Epidermal melanocyte (primary cell): ENCODE results near the gene ZNF446.
"Not testable (repeated sequence)": the region's sequence is repeated elsewhere in the genome, so short reads cannot be mapped to it uniquely, and the experiment has no call there.

Source experiments
- DNase-seq: peaks from one replicate; pipeline ENCODE4 v3.0.0; 2011; ENCODE audit warnings: low spot score; ENCODE audit not compliant: insufficient read length

The ZNF446 gene

GRCh38 chr19:58475714-58476497, at the start of gene ZNF446:
TSS of gene ZNF446 (plus strand) at chr19:58476352. CDS start at chr19:58477219, 867 bp downstream.
- DNase-seq = peak; percentile 96

GRCh38 chr19:58428617-58429016, 47.5 kb upstream of the ZNF446 start:
- DNase-seq = no peak

DNA sequence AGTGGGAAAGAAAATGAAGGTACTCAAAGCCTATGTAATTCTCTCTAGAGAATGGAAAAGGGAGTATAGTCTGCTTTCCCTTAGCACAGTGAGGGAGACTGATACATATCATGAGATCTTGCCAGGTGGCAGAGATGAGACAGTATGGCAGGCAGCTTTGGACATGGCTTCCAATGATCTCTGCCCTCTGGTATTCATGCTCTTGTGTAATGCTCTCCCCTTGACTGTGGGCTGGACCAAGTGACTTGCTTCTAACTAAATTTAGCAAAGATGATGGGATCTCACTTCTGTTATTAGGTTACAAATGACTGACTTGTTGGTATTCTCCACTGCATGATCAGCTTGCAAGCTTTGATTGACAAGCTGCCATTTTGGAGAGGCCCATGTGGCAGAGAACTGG, 46.4 kb upstream of the ZNF446 start:
- no peak for DNase-seq

DNA sequence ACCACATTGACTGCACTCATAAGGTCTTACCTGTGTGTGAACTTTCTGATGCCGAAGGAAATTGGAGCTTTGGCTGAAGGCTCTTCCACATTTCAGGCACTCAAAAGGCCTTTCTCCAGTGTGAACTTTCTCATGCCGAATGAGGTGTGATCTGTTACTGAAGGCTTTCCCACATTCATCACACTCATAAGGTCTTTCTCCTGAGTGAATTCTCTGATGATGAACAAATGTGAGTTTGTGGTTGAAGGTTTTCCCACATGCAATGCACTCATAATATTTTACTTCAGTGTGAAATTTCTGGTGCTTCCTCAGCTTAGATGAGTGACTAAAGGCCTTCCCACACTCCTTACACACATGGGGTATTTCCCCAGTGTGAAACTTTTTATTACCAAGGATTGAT, 41.9 kb upstream of the ZNF446 start:
- DNase-seq = no peak

DNA sequence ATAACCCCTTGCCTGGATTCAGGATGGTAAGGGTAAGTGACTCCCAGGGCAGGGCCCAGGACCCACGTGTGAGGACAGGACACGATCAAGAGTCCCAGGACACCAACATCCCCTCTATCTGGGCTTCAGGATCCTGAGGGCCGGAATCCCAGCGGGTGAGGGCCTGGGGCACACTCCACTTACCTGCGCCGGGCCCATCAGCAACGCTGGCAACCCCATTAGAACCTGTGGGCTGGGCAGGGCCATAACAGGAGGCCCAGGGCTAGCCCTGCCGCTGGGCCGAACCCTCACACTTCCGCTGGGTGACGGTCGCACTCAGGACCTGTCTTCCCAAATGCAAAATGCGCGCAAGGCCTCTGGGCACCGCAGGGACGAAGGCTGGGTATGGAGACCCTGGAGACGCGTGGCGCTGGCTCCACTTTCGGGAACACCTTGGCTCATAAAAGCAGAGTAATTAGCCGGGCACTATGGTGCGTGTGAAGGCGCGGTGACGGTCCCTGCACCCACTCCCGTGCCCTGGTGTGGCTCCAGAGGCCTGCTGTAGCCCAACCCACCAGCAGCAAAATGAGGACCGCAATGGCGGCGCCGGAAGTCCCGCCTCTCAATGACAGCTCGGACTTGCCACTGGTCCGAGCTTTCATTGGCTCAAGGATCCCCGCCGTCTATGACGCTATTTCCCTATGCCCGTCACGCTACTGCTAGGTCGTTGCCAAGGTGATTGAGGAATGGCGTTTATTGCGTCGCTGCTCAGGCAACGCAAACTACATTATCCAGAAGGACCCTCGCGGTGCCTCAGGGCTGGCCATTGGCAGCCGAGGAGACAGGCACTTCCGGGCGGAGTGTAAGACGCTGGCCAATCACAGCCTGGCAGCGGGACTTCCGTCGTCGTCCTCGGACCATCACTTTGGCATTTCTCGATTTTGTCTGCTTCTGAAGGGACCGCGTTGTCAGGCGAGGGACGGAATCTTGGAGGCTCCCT, 36.3 kb upstream of the ZNF446 start, which contains the start of gene ZNF132:
Gene ZNF132 (minus strand): TSS at position 578 of the 979 bp plus-strand sequence. CDS start 332 bp downstream, at position 246.
- peak; percentile 98 for DNase-seq

DNA sequence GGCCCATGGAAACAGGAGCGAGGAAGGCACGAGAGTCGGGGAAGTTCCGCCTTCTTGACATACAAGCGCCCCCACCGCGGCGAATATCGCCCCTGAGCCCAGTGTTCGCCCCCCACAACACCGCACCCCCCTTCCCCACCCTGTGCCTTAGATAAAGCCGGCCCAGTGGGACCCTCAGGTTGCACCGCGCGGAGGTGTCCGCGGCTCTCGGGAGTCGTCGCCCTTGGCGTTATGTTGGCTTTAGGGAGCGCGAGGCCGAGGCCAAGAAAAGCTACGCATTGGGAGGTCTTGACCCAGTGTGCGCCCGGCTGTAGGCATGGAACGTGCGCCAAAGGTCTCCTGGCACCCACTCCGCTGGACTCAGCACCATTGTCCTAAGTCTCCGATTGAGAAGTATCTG, 35.6 kb upstream of the ZNF446 start:
- no peak for DNase-seq

GRCh38 chr19:58442986-58443385, 33.2 kb upstream of the ZNF446 start:
- DNase-seq = not testable (repeated sequence)

DNA sequence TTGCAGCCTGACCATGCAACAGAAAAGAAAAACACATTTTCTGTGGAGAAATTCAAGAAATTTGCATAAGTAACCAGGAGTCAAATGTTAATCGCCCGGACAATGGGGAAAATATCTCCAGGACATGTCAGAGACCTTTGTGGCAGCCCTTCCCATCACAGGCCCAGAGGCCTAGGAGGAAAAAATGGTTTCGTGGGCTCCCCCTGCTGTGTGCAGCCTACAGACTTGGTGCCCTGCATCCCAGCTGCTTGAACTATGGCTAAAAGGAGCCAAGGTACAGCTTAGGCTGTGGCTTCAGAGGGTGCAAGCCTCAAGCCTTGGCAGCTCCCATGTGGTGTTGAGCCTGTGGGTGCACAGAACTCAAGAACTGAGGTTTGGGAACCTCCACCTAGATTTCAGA, 27.3 kb upstream of the ZNF446 start:
- not testable (repeated sequence) for DNase-seq

DNA sequence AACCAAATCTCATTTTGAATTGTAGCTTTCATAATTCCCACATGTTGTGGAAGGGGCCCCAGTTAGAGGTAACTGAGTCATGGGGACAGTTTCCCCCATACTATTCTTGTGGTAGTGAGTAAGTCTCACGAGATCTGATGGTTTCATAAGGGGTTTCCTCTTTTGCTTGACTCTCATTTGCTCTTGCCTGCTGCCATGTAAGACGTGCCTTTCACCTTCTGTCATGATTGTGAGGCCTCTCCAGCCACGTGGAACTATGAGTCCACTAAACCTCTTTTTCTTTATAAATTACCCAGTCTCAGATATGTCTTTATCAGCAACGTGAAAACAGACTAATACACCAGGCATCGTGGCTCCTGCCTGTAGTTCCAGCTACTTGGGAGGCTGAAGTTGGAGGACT, 26.2 kb upstream of the ZNF446 start:
- not testable (repeated sequence) for DNase-seq

GRCh38 chr19:58450856-58451357, 25.2 kb upstream of the ZNF446 start:
- DNase-seq = no peak

DNA sequence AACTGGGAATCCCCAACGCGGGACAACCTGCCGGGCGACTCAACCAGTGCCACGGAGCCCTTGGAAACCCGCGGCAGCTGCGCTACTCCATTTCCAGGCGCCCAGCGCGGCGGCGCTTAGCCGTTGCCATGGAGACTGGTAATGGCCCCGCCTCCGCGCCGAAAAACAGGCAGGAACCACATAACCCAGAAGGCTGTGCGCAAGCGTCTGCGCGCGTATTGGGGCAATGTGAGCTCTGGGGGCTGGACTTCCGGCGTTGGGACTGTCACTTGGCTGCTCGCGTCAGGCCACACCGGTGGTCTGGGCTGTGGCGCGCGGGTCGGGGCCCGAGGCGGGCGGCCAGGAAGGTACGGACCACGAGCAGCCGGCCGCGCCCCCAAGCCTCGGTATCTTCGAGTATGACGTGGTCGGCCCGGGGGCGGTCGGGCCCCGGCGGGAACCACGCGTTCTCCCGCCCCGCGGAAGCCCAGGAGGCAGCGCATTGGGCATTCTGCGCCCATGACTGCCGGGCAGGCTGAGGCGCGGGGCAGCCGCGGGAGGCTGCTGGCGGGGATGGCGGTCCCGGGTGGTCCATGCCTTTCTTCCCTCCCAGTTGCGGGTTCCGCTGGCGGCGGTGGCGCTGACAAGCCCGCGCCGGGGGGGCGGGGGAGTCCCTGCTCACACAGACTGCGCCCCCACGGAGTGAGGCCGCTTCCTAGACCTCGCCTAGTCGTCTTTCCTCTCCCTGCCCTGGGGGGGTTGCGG, 24.6 kb upstream of the ZNF446 start, which contains the start of gene ZNF324B:
Gene ZNF324B (plus strand): TSS at position 265 of the 744 bp plus-strand sequence. CDS start 2,080 bp downstream, outside the sequence.
- DNase-seq = peak; percentile 96

DNA sequence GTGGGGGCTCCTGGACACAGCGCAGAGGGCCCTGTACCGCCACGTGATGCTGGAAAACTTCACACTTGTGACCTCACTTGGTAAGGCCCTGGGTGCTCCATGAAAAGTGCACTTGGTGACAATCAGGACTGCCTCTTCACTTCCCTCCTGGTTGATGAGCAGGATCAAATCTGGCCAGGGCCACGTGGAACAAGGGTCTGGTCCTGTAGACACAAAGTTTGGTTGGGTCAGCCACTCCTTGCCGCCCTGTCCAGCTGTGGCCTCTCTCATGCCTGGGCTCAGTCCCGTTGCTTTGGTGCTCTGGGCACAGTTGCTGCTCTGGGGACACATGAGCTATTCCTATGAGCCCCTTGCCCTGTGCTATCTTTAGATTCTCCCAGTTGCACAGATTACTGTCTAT, 22.4 kb upstream of the ZNF446 start:
- DNase-seq = no peak

DNA sequence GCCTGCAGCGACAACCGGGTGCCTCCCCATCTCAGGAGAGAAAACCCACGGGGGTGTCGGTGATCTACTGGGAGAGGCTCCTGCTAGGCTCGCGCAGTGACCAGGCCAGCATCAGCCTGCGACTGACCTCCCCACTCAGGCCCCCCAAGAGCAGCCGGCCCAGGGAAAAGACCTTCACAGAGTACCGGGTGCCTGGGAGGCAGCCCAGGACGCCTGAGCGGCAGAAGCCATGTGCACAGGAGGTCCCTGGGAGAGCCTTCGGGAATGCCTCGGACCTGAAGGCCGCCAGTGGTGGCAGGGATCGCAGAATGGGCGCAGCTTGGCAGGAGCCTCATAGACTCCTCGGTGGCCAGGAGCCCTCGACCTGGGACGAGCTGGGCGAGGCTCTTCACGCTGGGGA, 20.8 kb upstream of the ZNF446 start:
- no peak for DNase-seq

GRCh38 chr19:58456111-58456510, 20.0 kb upstream of the ZNF446 start:
- no peak for DNase-seq

DNA sequence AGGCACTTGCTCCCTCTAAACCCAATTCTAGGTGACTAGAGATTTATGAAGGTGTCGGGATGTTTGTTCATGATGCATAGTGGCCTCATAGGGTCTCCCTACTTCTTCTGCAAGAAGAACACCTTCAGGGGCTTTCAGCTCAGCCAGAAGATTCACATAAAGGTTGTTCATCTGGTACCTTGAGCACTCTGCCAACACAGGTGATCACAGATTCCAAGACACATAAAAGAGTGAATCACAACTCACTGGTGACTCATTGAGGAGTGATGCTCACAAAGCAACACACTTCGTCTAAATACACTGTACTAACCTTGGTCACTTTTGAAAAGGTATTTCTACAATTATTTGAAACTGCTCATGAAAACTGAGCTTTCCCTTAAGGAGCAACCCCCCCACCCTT, 16.1 kb upstream of the ZNF446 start:
- DNase-seq = no peak

GRCh38 chr19:58466089-58466759, 9.9 kb upstream of the ZNF446 start:
- DNase-seq = no peak

DNA sequence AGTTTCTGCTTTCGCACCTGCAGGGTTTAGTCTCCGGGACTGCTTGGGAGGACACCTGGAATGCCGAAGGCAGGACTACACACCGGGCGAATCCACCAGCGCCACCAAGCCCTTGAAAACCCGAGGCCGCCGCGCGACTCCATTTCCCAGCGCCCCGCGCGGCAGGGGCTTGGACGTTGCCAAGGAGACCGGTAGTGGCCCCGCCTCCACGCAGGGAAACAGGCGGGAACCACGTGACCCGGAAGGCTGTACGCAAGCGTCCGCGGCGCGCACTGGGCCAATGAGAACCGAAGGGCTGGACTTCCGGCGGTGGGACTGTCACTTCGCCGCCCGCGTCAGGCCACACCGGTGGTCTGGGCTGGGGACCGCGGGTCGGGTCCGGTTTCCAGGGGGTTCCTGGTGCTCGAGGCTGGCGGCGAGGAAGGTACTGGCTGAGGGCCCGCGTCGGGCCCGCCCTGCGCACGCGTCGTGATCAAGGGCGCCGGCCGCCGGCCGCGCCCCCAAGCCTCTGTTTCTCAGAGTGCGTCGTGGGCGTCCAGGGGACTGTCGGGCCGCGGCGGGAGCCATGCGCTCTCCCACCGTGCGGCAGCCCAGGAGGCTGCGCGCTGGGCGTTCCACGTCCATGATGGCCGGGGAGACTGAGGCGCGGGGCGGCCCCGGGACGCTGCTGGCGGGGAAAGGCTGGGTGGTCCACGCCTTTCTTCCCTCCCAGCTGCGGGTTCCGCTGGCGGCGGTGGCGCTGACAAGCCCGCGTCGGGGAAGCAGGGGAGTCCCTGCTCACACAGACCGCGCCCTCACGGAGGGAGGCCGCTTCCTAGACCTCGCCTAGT, 9.2 kb upstream of the ZNF446 start, which contains the start of gene ZNF324:
Gene ZNF324 (plus strand): TSS at position 321 of the 830 bp plus-strand sequence. CDS start 2,106 bp downstream, outside the sequence.
- DNase-seq = peak; percentile 100

- no peak for DNase-seq
These were observed 7.8 kb upstream of the ZNF446 start for GRCh38 chr19:58468216-58468839.
